ENCODE measurements around the gene IGSF8. TPM values are rescaled to one million over a fixed set of nuclear protein-coding genes. Genes with fewer than 3 reads are reported as not detected.
A peak's percentile ranks its signal among the peaks of the same experiment; 100 is the strongest.

IGSF8 gene
- total and polyA plus RNA-seq, 8 donors, result 27.5 to 38.3 (median 31.7) TPM

- ATAC-seq, result no peak
- intact Hi-C loops (cut with DNase I), result no loop called here
- H3K27ac ChIP-seq, result no peak overlapping the region
- H3K36me3 ChIP-seq, result no peaks in the 10 kb centered on the region
- no peak for TF ChIP-seq CTCF (IDR thresholded peaks at IDR 0.05)
- H3K9me3 ChIP-seq, result no peaks in the 10 kb centered on the region
- H3K27me3 ChIP-seq, result no peaks in the 10 kb centered on the region
- H3K4me3 ChIP-seq, result no peak overlapping the region
- DNase-seq, result peak in 1 of 4 donors; percentile 15
- H3K4me1 ChIP-seq, result no peaks in the 10 kb centered on the region
These were observed 36.6 kb upstream of the IGSF8 start for GRCh38 chr1:160134791-160135572.

GRCh38 chr1:160133990-160134770 lies 35.8 kb upstream of the IGSF8 start:
- H3K4me1 ChIP-seq, result no peaks in the 10 kb centered on the region
- H3K27ac ChIP-seq, result no peak overlapping the region
- H3K27me3 ChIP-seq, result no peaks in the 10 kb centered on the region
- no peaks in the 10 kb centered on the region for H3K9me3 ChIP-seq
- no peak for TF ChIP-seq CTCF (IDR thresholded peaks at IDR 0.05)
- H3K4me3 ChIP-seq, result no peak overlapping the region
- intact Hi-C loops (cut with DNase I), result no loop called here
- H3K36me3 ChIP-seq, result no peaks in the 10 kb centered on the region
- ATAC-seq, result no peak
- no peak for DNase-seq

GRCh38 chr1:160131803-160132565 lies 33.6 kb upstream of the IGSF8 start:
- H3K36me3 ChIP-seq, result no peaks in the 10 kb centered on the region
- H3K27ac ChIP-seq, result no peak overlapping the region
- no peak for DNase-seq
- no peak for TF ChIP-seq CTCF (IDR thresholded peaks at IDR 0.05)
- no peaks in the 10 kb centered on the region for H3K27me3 ChIP-seq
- H3K9me3 ChIP-seq, result no peaks in the 10 kb centered on the region
- no peak overlapping the region for H3K4me3 ChIP-seq
- intact Hi-C loops (cut with DNase I), result no loop called here
- no peaks in the 10 kb centered on the region for H3K4me1 ChIP-seq
- no peak for ATAC-seq

GRCh38 chr1:160130939-160131338 lies 32.5 kb upstream of the IGSF8 start:
- no peak for TF ChIP-seq CTCF (IDR thresholded peaks at IDR 0.05)
- DNase-seq, result no peak
- Histone ChIP-seq H3K4me1 (no peaks in the 10 kb centered on the region), H3K36me3 (no peaks in the 10 kb centered on the region), H3K27me3 (no peaks in the 10 kb centered on the region), H3K9me3 (no peaks in the 10 kb centered on the region), H3K27ac (no peak overlapping the region), H3K4me3 (no peak overlapping the region)
- no peak for ATAC-seq
- intact Hi-C loops (cut with DNase I), result no loop called here

DNA sequence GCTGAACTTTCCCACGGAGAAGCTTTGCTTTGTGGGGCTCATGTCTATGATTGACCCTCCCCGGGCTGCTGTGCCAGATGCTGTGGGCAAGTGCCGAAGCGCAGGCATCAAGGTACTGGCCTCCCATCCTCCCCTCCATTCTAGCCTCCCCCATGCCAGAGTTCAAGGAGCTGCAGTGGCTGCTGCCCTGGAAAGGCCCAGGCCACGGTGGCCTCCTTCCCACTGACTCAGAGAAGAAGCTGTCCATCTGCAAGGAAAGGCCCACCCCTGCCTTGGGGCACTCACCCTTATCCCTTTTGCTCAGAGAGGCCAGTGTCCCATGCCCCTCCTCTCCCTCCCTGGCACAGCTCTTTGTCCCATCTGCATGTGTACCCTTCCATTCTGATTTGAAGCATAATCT lies 32.1 kb upstream of the IGSF8 start:
- H3K9me3 ChIP-seq, result no peaks in the 10 kb centered on the region
- H3K4me1 ChIP-seq, result no peaks in the 10 kb centered on the region
- no peak for ATAC-seq
- no peak overlapping the region for H3K4me3 ChIP-seq
- no peak for TF ChIP-seq CTCF (IDR thresholded peaks at IDR 0.05)
- no peaks in the 10 kb centered on the region for H3K36me3 ChIP-seq
- H3K27me3 ChIP-seq, result no peaks in the 10 kb centered on the region
- DNase-seq, result no peak
- no peak overlapping the region for H3K27ac ChIP-seq
- intact Hi-C loops (cut with DNase I), result no loop called here

All from left lung (tissue), 10 donors.